Activated CD8-positive, alpha-beta T cell treated with anti-CD3 and anti-CD28 coated beads for 36 hours (primary cell): Measurements from ENCODE around the gene LRRC4C. TPM values are rescaled to one million over a fixed set of nuclear protein-coding genes. Genes with fewer than 3 reads are reported as not detected.

Experiments
- ATAC-seq: fragments of 200-7000 bp; cut with Tn5 transposase; one replicate; pipeline ENCODE4 v1.10.0; 2021; ENCODE audit warnings: mild to moderate bottlenecking, moderate library complexity
- CTCF ChIA-PET: fragments of 350-600 bp; sonication (Branson Sonifier 250); formaldehyde crosslinking; loops from one replicate; lab custom pipeline; 2021; ENCODE audit warnings: antibody characterized with exemption; lab: Charles Lee
- POLR2A ChIA-PET: fragments of 350-600 bp; sonication (Branson Sonifier 250); formaldehyde crosslinking; loops from one replicate; lab custom pipeline; 2021; ENCODE audit warnings: antibody characterized with exemption; lab: Charles Lee
- DNase-seq: peaks from one replicate; pipeline ENCODE4 v3.0.0-alpha.2; 2020
- H3K27ac Mint-ChIP-seq: one replicate; pipeline ENCODE4 v1.8.0; 2021; ENCODE audit warnings: mild to moderate bottlenecking, mixed read lengths
- H3K27me3 Mint-ChIP-seq: one replicate; pipeline ENCODE4 v1.8.0; 2021; ENCODE audit warnings: mixed read lengths
- H3K36me3 Mint-ChIP-seq: one replicate; pipeline ENCODE4 v1.8.0; 2021; ENCODE audit warnings: low read depth, mixed read lengths
- H3K4me1 Mint-ChIP-seq: one replicate; pipeline ENCODE4 v1.8.0; 2021; ENCODE audit warnings: low read depth, mixed read lengths
- H3K4me3 Mint-ChIP-seq: one replicate; pipeline ENCODE4 v1.8.0; 2021; ENCODE audit warnings: mild to moderate bottlenecking, moderate library complexity, mixed read lengths
- H3K9me3 Mint-ChIP-seq: one replicate; pipeline ENCODE4 v1.8.0; 2021; ENCODE audit warnings: mixed read lengths
- intact Hi-C: fragments of 100-400 bp; cut with micrococcal nuclease; formaldehyde crosslinking; loops from one replicate; pipeline ENCODE4 v1.10.0; 2022
- total RNA-seq, 2 experiments: library from RNA; stranded (reverse); gene quantifications; one replicate each; pipeline ENCODE4 v1.2.3, GENCODE V29; 2021
- TF ChIP-seq, protein P1 (sequence below): fragments of 200-600 bp; IDR thresholded peaks from one replicate; pipeline ENCODE4 v1.8.0; 2022; ENCODE audit warnings: antibody characterized with exemption, mild to moderate bottlenecking

LRRC4C gene
- total RNA-seq, 2 experiments from 2014 or later, result not detected

DNA sequence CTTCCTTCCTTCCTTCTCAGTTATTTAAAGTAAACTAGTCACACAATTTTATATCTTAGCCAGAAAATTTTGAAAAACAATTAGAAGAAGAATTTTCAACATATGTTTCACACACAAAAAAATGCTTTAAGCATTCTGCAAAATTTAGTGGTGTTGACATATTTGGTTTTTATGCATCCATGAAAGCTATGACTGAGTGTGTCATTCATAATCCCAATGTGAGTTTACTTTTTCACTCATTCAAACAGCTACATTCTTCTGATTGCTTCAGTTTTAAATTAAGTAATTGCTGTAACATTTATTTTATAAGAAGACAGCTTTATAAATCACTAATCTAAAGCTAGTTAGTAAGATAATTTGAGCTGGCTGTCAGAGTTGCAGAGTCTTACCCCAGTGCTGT lies 453.5 kb downstream of the LRRC4C start:
- intact Hi-C loops, result no loop called here
- no peaks in the 10 kb centered on the region for H3K4me1 Mint-ChIP-seq
- no peaks in the 10 kb centered on the region for H3K36me3 Mint-ChIP-seq
- ATAC-seq (no peak), DNase-seq (no peak)
- ChIA-PET POLR2A (no interaction called here), CTCF (no interaction called here)
- no peak overlapping the region for H3K4me3 Mint-ChIP-seq
- H3K27me3 Mint-ChIP-seq, result no peaks in the 10 kb centered on the region
- TF ChIP-seq, protein P1, sequence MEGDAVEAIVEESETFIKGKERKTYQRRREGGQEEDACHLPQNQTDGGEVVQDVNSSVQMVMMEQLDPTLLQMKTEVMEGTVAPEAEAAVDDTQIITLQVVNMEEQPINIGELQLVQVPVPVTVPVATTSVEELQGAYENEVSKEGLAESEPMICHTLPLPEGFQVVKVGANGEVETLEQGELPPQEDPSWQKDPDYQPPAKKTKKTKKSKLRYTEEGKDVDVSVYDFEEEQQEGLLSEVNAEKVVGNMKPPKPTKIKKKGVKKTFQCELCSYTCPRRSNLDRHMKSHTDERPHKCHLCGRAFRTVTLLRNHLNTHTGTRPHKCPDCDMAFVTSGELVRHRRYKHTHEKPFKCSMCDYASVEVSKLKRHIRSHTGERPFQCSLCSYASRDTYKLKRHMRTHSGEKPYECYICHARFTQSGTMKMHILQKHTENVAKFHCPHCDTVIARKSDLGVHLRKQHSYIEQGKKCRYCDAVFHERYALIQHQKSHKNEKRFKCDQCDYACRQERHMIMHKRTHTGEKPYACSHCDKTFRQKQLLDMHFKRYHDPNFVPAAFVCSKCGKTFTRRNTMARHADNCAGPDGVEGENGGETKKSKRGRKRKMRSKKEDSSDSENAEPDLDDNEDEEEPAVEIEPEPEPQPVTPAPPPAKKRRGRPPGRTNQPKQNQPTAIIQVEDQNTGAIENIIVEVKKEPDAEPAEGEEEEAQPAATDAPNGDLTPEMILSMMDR, result no peak
- peaks cover 24% of the 10 kb centered on the region for H3K9me3 Mint-ChIP-seq
- H3K27ac Mint-ChIP-seq, result no peak overlapping the region

DNA sequence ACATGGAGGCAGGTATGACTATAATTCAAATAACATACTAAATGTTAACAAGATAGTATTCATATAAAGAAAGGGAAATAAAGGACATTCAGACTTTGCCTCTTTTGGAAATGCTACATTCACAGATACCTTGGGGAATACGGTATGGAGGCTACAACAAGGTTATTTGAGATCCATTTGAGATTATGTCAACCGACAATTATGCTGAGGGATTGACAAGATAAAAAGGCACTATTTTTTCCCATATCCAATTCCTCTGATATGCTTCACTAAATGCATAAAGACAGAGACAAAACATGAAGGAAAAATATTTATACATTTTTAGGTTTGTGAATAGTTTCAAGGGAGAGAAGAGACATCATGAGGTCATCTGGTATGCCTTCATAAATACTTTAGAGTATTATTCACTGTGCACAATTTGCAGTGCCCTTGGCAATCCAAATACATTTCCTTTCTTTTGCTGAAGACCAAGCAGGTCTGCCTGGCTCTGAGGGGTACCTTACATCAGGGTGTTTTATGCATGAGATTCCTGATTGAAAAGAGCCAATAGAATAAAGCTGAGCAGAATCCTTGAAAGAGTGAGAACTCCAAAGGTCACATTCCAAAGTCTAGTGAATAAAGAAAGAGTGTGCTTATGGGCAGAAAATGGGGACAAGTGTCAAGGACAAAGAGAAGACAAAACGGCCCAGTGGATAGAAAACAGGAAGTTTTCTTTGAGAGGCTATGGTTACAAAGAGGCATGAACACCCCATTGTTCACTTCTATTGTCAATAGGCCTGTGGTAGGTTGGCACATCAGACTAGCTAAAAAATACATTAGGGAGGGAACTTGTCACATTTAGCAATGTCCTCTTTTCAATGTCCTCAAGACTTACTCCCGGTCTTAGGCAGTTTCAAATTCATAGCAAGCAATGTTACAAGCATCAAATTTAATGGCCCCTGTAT lies 455.8 kb downstream of the LRRC4C start:
- ChIA-PET POLR2A (no interaction called here), CTCF (no interaction called here)
- Mint-ChIP-seq H3K4me3 (no peak overlapping the region), H3K36me3 (no peaks in the 10 kb centered on the region), H3K9me3 (peaks cover 28% of the 10 kb centered on the region), H3K27me3 (no peaks in the 10 kb centered on the region), H3K27ac (no peak overlapping the region), H3K4me1 (no peaks in the 10 kb centered on the region)
- ATAC-seq (no peak), DNase-seq (no peak)
- intact Hi-C loops, result no loop called here
- TF ChIP-seq, protein P1, result no peak

- H3K9me3 Mint-ChIP-seq, result peaks cover 28% of the 10 kb centered on the region
- no peaks in the 10 kb centered on the region for H3K36me3 Mint-ChIP-seq
- DNase-seq (no peak), ATAC-seq (no peak)
- H3K4me1 Mint-ChIP-seq, result no peaks in the 10 kb centered on the region
- TF ChIP-seq, protein P1, result no peak
- intact Hi-C loops, result no loop called here
- POLR2A ChIA-PET, result no interaction called here
- H3K27me3 Mint-ChIP-seq, result no peaks in the 10 kb centered on the region
- H3K4me3 Mint-ChIP-seq, result no peak overlapping the region
- CTCF ChIA-PET, result no interaction called here
- no peak overlapping the region for H3K27ac Mint-ChIP-seq
Observed at GRCh38 chr11:40998920-40999319, 460.5 kb downstream of the LRRC4C start.

GRCh38 chr11:40987776-40988435 lies 471.5 kb downstream of the LRRC4C start:
- Mint-ChIP-seq H3K27ac (no peak overlapping the region), H3K4me3 (no peak overlapping the region), H3K9me3 (peaks cover 12% of the 10 kb centered on the region), H3K27me3 (no peaks in the 10 kb centered on the region), H3K36me3 (no peaks in the 10 kb centered on the region), H3K4me1 (no peaks in the 10 kb centered on the region)
- ChIA-PET CTCF (no interaction called here), POLR2A (no interaction called here)
- DNase-seq (no peak), ATAC-seq (no peak)
- intact Hi-C loops, result no loop called here
- TF ChIP-seq, protein P1, result no peak

DNA sequence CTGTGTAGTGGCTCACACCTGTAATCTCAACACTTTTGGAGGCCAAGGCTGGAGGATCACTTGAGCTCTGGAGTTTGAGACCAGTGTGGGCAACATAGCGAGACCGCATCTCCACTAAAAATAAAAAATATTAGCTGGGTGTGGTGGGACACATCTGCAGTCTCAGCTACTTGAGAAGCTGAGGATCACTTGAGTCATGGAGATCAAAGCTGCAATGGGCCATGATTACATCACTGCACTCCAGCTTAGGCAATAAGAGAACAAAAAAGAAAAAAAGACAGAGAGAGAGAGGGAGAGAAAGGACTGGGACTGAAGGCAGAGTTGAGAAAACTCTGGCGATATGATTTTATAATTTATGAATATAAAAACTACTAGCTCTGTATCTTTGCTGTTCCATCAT lies 473.1 kb downstream of the LRRC4C start:
- Mint-ChIP-seq H3K9me3 (peaks cover 15% of the 10 kb centered on the region), H3K4me3 (no peak overlapping the region)

More for the DNA sequence above, 473.1 kb downstream of the LRRC4C start:
- Mint-ChIP-seq H3K36me3 (no peaks in the 10 kb centered on the region), H3K27ac (no peak overlapping the region), H3K27me3 (no peaks in the 10 kb centered on the region), H3K4me1 (no peaks in the 10 kb centered on the region)
- TF ChIP-seq, protein P1, result no peak
- intact Hi-C loops, result no loop called here
- ATAC-seq, result no peak
- no peak for DNase-seq
- POLR2A ChIA-PET, result no interaction called here
- CTCF ChIA-PET, result no interaction called here
